ENCODE measurements around the gene NKX1-2.
A peak's percentile ranks its signal among the peaks of the same experiment; 100 is the strongest.

NKX1-2 gene

DNA sequence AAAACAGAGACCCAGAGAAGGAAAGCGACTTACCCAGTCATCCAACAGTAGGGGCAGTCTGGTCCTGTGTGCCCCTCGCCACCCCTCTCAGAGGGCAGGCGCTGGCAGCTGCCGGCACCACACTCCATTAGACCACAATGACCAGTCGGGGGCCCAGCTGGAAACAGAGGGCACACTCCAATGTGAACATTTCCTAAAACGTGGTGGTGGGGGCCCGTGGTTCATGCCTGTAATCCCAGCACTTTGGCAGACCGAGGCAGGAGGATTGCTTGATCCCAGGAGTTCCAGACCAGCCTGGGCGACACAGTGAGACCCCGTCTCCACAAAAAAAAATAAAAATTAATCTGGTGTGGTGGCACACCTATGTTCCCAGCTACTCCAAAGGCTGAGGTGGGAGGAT is 30.2 kb downstream of the NKX1-2 start:
- Histone ChIP-seq H3K9ac (ENCODE audit: low read depth in 1 of 2, low read length in 2 of 2) (peak overlapping the region in 1 of 2 donors; percentile 76), H3K9me3 (ENCODE audit: control insufficient read depth in 2 of 2, low read length in 2 of 2) (no peaks in the 10 kb centered on the region), H3K36me3 (ENCODE audit: control insufficient read depth in 2 of 2, insufficient read depth in 2 of 2, low read length in 2 of 2) (no peaks in the 10 kb centered on the region), H3K27me3 (ENCODE audit: control insufficient read depth in 2 of 2, insufficient read depth in 2 of 2, low read length in 2 of 2) (peaks cover 0 to 7% of the 10 kb centered on the region in 2 donors), H3K27ac (ENCODE audit: low read depth in 2 of 2, low read length in 2 of 2) (no peak overlapping the region), H3K4me1 (ENCODE audit: control insufficient read depth in 2 of 2, insufficient read depth in 2 of 2, low read length in 2 of 2) (peaks cover 11 to 13% of the 10 kb centered on the region in 2 donors), H3K4me3 (ENCODE audit: low read length in 2 of 2) (peak overlapping the region in 1 of 2 donors; percentile 76)

DNA sequence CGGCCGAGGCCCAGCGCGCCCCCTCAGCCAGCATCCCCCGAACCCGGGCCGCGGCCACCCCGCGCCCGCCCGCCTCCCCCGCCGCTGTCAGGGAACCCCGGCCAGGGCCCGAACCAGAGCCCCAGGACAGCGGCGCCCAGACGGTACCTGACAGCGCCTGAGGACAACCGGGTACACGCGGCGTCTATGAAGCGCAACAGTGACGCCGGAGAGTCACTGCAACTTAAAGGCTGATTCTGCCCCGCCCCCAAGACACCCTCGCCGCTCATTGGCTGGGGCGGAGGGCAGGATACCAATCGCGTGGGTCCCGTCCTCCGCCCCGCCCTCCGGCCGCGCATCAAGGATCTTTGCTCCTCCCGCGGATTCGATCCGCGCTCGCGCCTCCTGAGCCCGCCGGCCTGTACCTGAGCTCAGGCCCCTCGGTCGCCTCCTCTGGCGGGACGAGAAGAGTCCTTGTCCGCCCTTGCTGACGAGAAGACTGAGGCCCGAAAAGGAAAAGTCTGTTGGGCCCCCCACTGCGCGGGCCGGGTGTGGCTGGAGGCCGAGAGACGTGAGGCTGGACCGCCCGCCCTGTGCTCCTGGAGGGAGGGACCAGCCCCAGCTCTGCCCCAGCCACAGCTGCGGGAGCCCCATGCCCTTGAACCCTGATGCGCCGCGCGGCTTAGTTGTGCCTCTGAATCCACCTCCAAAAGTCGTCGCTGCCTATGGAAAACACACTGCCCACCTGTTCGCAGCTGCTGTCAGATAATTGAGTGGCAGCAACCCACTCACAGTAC is 30.9 kb downstream of the NKX1-2 start, which contains the start of gene OAT:
Gene OAT (minus strand): TSS at position 198 of the 776 bp plus-strand sequence. CDS start 6,752 bp downstream, outside the sequence.
- Histone ChIP-seq H3K4me3 (ENCODE audit: low read length in 2 of 2) (peak within 1 kb of the TSS; percentile 75 to 76), H3K4me1 (ENCODE audit: control insufficient read depth in 2 of 2, insufficient read depth in 2 of 2, low read length in 2 of 2) (peaks cover 11 to 13% of the 10 kb centered on the region in 2 donors), H3K9me3 (ENCODE audit: control insufficient read depth in 2 of 2, low read length in 2 of 2) (no peaks in the 10 kb centered on the region), H3K9ac (ENCODE audit: low read depth in 1 of 2, low read length in 2 of 2) (peak within 1 kb of the TSS; percentile 63 to 76), H3K27ac (ENCODE audit: low read depth in 2 of 2, low read length in 2 of 2) (peak within 1 kb of the TSS; percentile 76 to 82), H3K36me3 (ENCODE audit: control insufficient read depth in 2 of 2, insufficient read depth in 2 of 2, low read length in 2 of 2) (no peaks in the 10 kb centered on the region), H3K27me3 (ENCODE audit: control insufficient read depth in 2 of 2, insufficient read depth in 2 of 2, low read length in 2 of 2) (peaks cover 0 to 5% of the 10 kb centered on the region in 2 donors)

DNA sequence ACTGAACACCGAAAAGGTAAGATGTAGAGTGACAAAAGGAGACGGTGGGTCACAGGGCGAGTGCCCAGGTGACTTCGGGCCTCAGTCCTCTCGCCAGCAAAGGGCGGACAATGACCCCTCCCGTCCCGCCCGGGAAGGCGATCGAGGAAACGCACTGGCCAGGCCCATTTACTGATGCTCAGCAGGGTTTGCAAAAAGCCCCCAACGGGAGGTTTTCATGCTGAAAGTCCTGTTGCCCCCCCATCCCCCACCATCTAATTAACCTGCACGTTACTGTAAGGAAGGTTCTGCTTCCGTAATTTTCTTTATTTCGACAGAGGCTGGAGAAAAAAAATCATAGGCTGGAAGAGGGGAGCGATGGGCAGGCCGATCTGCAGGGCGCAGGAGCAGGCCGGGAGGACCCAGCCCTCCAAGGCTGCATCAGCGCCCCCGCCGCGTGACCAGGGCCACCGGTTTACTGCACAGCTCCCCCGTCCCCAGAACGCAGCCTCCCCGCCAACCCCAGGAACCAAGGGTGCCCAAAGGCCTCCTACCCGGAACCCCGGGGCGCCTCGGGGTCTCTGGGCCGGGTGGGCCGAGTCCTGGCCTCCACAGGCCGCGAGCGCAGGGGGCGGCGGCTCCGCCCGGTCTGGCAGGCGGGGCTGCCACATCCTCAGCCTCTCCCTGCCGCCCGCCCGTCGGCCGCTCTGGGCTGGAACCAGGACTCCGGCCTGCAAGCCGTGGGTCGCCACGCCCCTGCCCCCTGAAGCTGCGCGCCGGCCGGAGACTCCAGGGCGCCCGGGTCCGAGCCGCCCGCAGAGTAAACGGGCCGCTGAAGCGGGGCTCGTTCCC is 31.7 kb downstream of the NKX1-2 start:
- peak overlapping the region; percentile 75 to 76 for H3K4me3 ChIP-seq (ENCODE audit: low read length in 2 of 2)
- H3K9ac ChIP-seq (ENCODE audit: low read depth in 1 of 2, low read length in 2 of 2) = peak overlapping the region; percentile 63 to 76
- H3K36me3 ChIP-seq (ENCODE audit: control insufficient read depth in 2 of 2, insufficient read depth in 2 of 2, low read length in 2 of 2) = no peaks in the 10 kb centered on the region
- peak overlapping the region; percentile 76 to 82 for H3K27ac ChIP-seq (ENCODE audit: low read depth in 2 of 2, low read length in 2 of 2)
- H3K4me1 ChIP-seq (ENCODE audit: control insufficient read depth in 2 of 2, insufficient read depth in 2 of 2, low read length in 2 of 2) = peaks cover 11 to 13% of the 10 kb centered on the region in 2 donors
- peaks cover 0 to 4% of the 10 kb centered on the region in 2 donors for H3K27me3 ChIP-seq (ENCODE audit: control insufficient read depth in 2 of 2, insufficient read depth in 2 of 2, low read length in 2 of 2)
- H3K9me3 ChIP-seq (ENCODE audit: control insufficient read depth in 2 of 2, low read length in 2 of 2) = no peaks in the 10 kb centered on the region

DNA sequence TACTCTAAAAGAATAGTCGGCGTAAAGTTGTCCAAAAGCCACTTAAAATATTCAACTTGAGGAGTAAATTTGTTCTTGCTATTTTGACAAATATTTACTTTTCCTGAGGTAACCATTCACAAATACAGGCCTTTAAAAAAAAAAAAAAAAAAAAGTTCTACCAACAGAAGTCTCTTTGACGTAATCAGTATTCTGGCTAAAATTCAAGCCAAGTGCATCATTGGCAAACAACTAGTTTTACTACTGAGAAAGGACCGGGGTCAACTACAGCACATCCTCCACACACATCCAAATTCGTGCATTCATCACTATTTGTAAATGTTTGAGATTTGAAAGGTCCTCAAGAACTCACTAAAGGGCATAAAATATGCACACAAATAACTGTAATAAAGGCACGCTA is 33.1 kb downstream of the NKX1-2 start:
- Histone ChIP-seq H3K4me3 (ENCODE audit: low read length in 2 of 2) (no peak overlapping the region), H3K27ac (ENCODE audit: low read depth in 2 of 2, low read length in 2 of 2) (no peak overlapping the region), H3K36me3 (ENCODE audit: control insufficient read depth in 2 of 2, insufficient read depth in 2 of 2, low read length in 2 of 2) (no peaks in the 10 kb centered on the region), H3K9ac (ENCODE audit: low read depth in 1 of 2, low read length in 2 of 2) (no peak overlapping the region), H3K9me3 (ENCODE audit: control insufficient read depth in 2 of 2, low read length in 2 of 2) (no peaks in the 10 kb centered on the region), H3K4me1 (ENCODE audit: control insufficient read depth in 2 of 2, insufficient read depth in 2 of 2, low read length in 2 of 2) (peaks cover 11 to 14% of the 10 kb centered on the region in 2 donors), H3K27me3 (ENCODE audit: control insufficient read depth in 2 of 2, insufficient read depth in 2 of 2, low read length in 2 of 2) (no peaks in the 10 kb centered on the region)

DNA sequence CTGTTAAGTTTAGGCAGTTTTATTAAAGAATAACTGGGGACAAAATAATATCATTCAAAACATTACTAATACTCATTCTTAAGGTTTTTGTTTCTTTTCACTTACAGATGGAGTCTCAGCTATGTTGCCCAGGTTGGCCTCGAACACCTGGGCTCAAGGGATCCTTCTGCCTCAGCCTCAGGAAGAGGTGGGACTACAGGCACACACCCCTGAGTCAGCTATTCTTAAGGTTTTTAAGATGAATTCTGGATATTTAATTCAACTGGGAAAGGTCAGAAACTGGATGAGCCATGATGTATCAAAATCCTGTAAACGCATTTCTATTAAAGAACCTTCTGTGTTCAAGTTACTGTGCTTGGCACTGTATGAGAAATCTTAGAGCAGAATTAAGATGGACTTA is 34.6 kb downstream of the NKX1-2 start:
- Histone ChIP-seq H3K4me3 (ENCODE audit: low read length in 2 of 2) (no peak overlapping the region), H3K4me1 (ENCODE audit: control insufficient read depth in 2 of 2, insufficient read depth in 2 of 2, low read length in 2 of 2) (peaks cover 8 to 14% of the 10 kb centered on the region in 2 donors), H3K36me3 (ENCODE audit: control insufficient read depth in 2 of 2, insufficient read depth in 2 of 2, low read length in 2 of 2) (no peaks in the 10 kb centered on the region), H3K27ac (ENCODE audit: low read depth in 2 of 2, low read length in 2 of 2) (no peak overlapping the region), H3K9ac (ENCODE audit: low read depth in 1 of 2, low read length in 2 of 2) (no peak overlapping the region), H3K27me3 (ENCODE audit: control insufficient read depth in 2 of 2, insufficient read depth in 2 of 2, low read length in 2 of 2) (no peaks in the 10 kb centered on the region), H3K9me3 (ENCODE audit: control insufficient read depth in 2 of 2, low read length in 2 of 2) (no peaks in the 10 kb centered on the region)

DNA sequence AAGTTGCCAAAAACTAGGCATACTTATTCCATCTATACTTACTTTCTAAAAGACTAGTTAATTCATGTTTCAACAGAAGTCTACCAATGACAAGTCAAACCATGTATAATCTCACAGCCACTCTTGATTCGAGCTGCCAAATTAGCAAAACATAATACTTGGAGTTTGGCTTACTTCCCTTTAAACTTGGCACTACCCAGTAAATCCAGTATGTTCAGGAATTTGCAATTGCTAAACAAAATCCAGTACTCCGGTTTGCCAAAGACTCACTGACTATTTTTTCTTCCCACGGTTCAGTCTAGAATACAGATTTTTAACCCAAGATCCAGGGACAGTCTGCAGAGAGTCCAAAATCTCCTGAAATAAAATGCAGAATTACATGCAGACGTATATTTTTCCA is 35.8 kb downstream of the NKX1-2 start:
- peaks cover 0 to 2% of the 10 kb centered on the region in 2 donors for H3K36me3 ChIP-seq (ENCODE audit: control insufficient read depth in 2 of 2, insufficient read depth in 2 of 2, low read length in 2 of 2)
- H3K4me3 ChIP-seq (ENCODE audit: low read length in 2 of 2) = no peak overlapping the region
- H3K4me1 ChIP-seq (ENCODE audit: control insufficient read depth in 2 of 2, insufficient read depth in 2 of 2, low read length in 2 of 2) = peaks cover 5 to 12% of the 10 kb centered on the region in 2 donors
- no peaks in the 10 kb centered on the region for H3K9me3 ChIP-seq (ENCODE audit: control insufficient read depth in 2 of 2, low read length in 2 of 2)
- no peak overlapping the region for H3K27ac ChIP-seq (ENCODE audit: low read depth in 2 of 2, low read length in 2 of 2)
- H3K27me3 ChIP-seq (ENCODE audit: control insufficient read depth in 2 of 2, insufficient read depth in 2 of 2, low read length in 2 of 2) = no peaks in the 10 kb centered on the region
- H3K9ac ChIP-seq (ENCODE audit: low read depth in 1 of 2, low read length in 2 of 2) = no peak overlapping the region

DNA sequence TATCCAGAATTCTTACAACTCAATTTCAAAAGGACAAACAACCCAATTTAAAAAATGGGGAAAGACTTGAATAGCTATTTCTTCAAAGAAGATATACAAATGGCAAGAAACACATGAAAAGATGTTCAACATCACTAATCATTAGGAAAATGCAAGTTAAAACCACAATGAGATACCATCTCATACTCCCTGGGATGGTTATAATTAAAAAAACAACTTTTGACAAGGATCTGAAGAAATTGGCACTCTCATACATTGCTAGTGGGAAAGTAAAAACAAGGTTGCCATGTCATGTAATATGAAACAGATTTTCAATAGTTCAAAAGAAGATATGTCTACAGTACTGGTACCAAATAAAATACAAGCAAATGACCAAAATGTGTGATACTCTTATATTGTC is 40.1 kb downstream of the NKX1-2 start:
- Histone ChIP-seq H3K36me3 (ENCODE audit: control insufficient read depth in 2 of 2, insufficient read depth in 2 of 2, low read length in 2 of 2) (peaks cover 0 to 13% of the 10 kb centered on the region in 2 donors), H3K4me3 (ENCODE audit: low read length in 2 of 2) (no peak overlapping the region), H3K9ac (ENCODE audit: low read depth in 1 of 2, low read length in 2 of 2) (no peak overlapping the region), H3K27me3 (ENCODE audit: control insufficient read depth in 2 of 2, insufficient read depth in 2 of 2, low read length in 2 of 2) (no peaks in the 10 kb centered on the region), H3K9me3 (ENCODE audit: control insufficient read depth in 2 of 2, low read length in 2 of 2) (no peaks in the 10 kb centered on the region), H3K27ac (ENCODE audit: low read depth in 2 of 2, low read length in 2 of 2) (no peak overlapping the region), H3K4me1 (ENCODE audit: control insufficient read depth in 2 of 2, insufficient read depth in 2 of 2, low read length in 2 of 2) (peaks cover 5 to 9% of the 10 kb centered on the region in 2 donors)

DNA sequence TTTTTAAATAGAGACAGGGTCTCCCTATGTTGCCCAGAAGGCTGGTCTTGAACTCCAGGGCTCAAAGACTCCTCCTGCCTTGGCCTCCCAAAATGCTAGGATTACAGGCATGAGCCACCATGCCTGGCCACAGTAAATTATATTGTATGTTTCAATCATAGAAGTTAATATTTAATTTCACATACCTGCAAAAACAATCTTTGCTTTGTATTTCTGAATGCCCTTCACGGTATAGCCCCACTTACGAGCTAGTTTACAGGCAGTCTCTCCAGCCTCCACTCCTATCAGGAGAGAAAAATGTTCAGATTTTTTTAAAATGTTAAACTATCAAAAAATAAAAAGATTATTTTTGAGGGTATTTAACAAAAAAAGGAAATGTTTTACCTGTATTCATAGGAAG is 41.5 kb downstream of the NKX1-2 start:
- no peaks in the 10 kb centered on the region for H3K27me3 ChIP-seq (ENCODE audit: control insufficient read depth in 2 of 2, insufficient read depth in 2 of 2, low read length in 2 of 2)
- H3K4me3 ChIP-seq (ENCODE audit: low read length in 2 of 2) = no peak overlapping the region
- no peak overlapping the region for H3K27ac ChIP-seq (ENCODE audit: low read depth in 2 of 2, low read length in 2 of 2)
- H3K9me3 ChIP-seq (ENCODE audit: control insufficient read depth in 2 of 2, low read length in 2 of 2) = no peaks in the 10 kb centered on the region
- H3K36me3 ChIP-seq (ENCODE audit: control insufficient read depth in 2 of 2, insufficient read depth in 2 of 2, low read length in 2 of 2) = peaks cover 2 to 17% of the 10 kb centered on the region in 2 donors
- H3K4me1 ChIP-seq (ENCODE audit: control insufficient read depth in 2 of 2, insufficient read depth in 2 of 2, low read length in 2 of 2) = peaks cover 5 to 9% of the 10 kb centered on the region in 2 donors
- H3K9ac ChIP-seq (ENCODE audit: low read depth in 1 of 2, low read length in 2 of 2) = no peak overlapping the region

DNA sequence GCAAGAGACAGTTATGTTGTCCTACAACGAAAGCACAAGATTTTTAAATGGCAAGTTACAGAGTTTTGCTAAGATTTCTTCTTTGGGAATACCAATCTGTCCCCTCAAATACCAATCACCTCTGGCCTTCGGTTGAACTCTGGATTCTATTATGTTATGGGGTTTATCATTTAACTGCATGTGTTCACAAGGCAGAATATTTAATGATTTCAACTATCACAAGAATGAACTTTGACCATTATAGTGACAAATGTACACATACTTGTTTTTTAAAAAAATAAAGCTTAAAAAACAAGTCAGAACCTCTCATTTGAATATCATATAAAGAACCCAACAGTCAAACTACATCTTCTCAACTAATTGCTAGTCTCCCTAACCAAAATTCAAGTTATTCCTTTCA is 42.4 kb downstream of the NKX1-2 start:
- no peaks in the 10 kb centered on the region for H3K27me3 ChIP-seq (ENCODE audit: control insufficient read depth in 2 of 2, insufficient read depth in 2 of 2, low read length in 2 of 2)
- H3K4me1 ChIP-seq (ENCODE audit: control insufficient read depth in 2 of 2, insufficient read depth in 2 of 2, low read length in 2 of 2) = peaks cover 5 to 9% of the 10 kb centered on the region in 2 donors
- no peak overlapping the region for H3K4me3 ChIP-seq (ENCODE audit: low read length in 2 of 2)
- peaks cover 4 to 20% of the 10 kb centered on the region in 2 donors for H3K36me3 ChIP-seq (ENCODE audit: control insufficient read depth in 2 of 2, insufficient read depth in 2 of 2, low read length in 2 of 2)
- no peaks in the 10 kb centered on the region for H3K9me3 ChIP-seq (ENCODE audit: control insufficient read depth in 2 of 2, low read length in 2 of 2)
- H3K27ac ChIP-seq (ENCODE audit: low read depth in 2 of 2, low read length in 2 of 2) = no peak overlapping the region
- H3K9ac ChIP-seq (ENCODE audit: low read depth in 1 of 2, low read length in 2 of 2) = no peak overlapping the region

DNA sequence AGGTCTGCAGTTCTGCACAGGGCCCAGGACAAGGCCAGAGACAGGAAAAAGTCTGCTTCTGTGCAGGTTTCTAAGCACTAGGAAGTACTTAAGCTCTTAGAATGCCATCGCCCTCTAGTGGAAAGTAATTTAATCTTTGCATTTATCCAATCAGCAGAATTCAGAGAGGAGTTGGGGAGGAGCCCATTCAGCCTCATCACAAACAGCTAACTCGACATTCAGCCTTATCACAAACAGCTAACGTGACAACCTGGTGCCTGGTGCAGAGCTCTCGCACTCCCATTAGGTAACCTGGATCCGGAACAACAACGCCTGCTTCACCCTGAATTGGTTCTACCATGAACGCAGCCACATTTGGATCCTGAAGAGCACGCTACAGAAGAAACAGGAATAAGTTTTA is 46.3 kb downstream of the NKX1-2 start:
- no peak overlapping the region for H3K4me3 ChIP-seq (ENCODE audit: low read length in 2 of 2)
- H3K36me3 ChIP-seq (ENCODE audit: control insufficient read depth in 2 of 2, insufficient read depth in 2 of 2, low read length in 2 of 2) = peaks cover 8 to 40% of the 10 kb centered on the region in 2 donors
- H3K27me3 ChIP-seq (ENCODE audit: control insufficient read depth in 2 of 2, insufficient read depth in 2 of 2, low read length in 2 of 2) = no peaks in the 10 kb centered on the region
- H3K9ac ChIP-seq (ENCODE audit: low read depth in 1 of 2, low read length in 2 of 2) = no peak overlapping the region
- H3K9me3 ChIP-seq (ENCODE audit: control insufficient read depth in 2 of 2, low read length in 2 of 2) = no peaks in the 10 kb centered on the region
- H3K4me1 ChIP-seq (ENCODE audit: control insufficient read depth in 2 of 2, insufficient read depth in 2 of 2, low read length in 2 of 2) = peaks cover 5 to 9% of the 10 kb centered on the region in 2 donors
- no peak overlapping the region for H3K27ac ChIP-seq (ENCODE audit: low read depth in 2 of 2, low read length in 2 of 2)

Measured in mucosa of rectum (tissue), 2 donors.